Measurements from ENCODE around the gene TOMM7. TPM values are rescaled to one million over a fixed set of nuclear protein-coding genes. Genes with fewer than 3 reads are reported as not detected.

The TOMM7 gene
- total and polyA plus RNA-seq, 10 of the 15 experiments (the other 5 are each of a cell fraction or from before 2014, with no cell fraction given): 151 to 1,497 (median 322) TPM

DNA sequence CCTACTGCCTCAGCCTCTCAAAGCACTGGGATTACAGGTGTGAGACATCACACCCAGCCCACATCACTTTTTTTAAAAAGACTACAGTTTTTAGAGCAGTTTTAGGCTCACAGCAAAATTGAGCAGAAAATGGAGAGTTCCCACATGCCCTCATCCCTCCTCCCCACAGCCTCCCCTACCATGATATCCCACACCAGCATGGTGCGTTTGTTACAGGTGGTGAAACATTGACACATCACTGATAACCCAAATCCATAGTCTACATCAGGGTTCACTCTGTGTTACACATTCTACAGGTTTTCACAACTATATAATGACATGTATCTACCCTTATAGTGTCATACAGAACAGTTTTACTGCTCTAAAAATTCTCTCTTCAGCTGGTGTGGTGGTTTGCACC is 24.3 kb upstream of the TOMM7 start:
- TF ChIP-seq, protein P1, sequence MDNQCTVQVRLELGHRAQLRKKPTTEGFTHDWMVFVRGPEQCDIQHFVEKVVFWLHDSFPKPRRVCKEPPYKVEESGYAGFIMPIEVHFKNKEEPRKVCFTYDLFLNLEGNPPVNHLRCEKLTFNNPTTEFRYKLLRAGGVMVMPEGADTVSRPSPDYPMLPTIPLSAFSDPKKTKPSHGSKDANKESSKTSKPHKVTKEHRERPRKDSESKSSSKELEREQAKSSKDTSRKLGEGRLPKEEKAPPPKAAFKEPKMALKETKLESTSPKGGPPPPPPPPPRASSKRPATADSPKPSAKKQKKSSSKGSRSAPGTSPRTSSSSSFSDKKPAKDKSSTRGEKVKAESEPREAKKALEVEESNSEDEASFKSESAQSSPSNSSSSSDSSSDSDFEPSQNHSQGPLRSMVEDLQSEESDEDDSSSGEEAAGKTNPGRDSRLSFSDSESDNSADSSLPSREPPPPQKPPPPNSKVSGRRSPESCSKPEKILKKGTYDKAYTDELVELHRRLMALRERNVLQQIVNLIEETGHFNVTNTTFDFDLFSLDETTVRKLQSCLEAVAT (IDR thresholded peaks at IDR 0.05): no peak
- no peak for TF ChIP-seq NFXL1 (IDR thresholded peaks at IDR 0.05; ENCODE audit: borderline replicate concordance)
- no peak for TF ChIP-seq CBX3 (IDR thresholded peaks at IDR 0.05; ENCODE audit: borderline replicate concordance, low read depth)
- TF ChIP-seq POLR2AphosphoS2 (IDR thresholded peaks at IDR 0.05; ENCODE audit: low read depth, low read length): no peak
- no peak for TF ChIP-seq SMAD1 (IDR thresholded peaks at IDR 0.05; ENCODE audit: low read depth, partially characterized antibody)
- TF ChIP-seq ZBTB4 (CRISPR knock-in tag; IDR thresholded peaks at IDR 0.05): no peak
- no peak for TF ChIP-seq STAT1 (conservative IDR thresholded peaks at IDR 0.05)
- TF ChIP-seq BCL11A (IDR thresholded peaks at IDR 0.05; ENCODE audit: low read depth, low read length): no peak
- TF ChIP-seq ZZZ3 (IDR thresholded peaks at IDR 0.05; ENCODE audit: control insufficient read depth, insufficient read length, low read depth): no peak
- TF ChIP-seq ATF3 (IDR thresholded peaks at IDR 0.05; ENCODE audit: borderline replicate concordance, extremely low read depth, low read depth, low read length): no peak
- no peak for TF ChIP-seq RAD21 (IDR thresholded peaks at IDR 0.05; ENCODE audit: insufficient read depth, low read depth, low read length)
- Histone ChIP-seq H3K4me1 (ENCODE audit: control insufficient read depth, insufficient read depth, low read length) (no peaks in the 10 kb centered on the region), H3K36me3 (ENCODE audit: control insufficient read depth in 2 of 2, insufficient read depth in 2 of 2, low read length in 1 of 2) (no peaks in the 10 kb centered on the region), H3K9me3 (replicated peaks; ENCODE audit: control insufficient read depth, insufficient read depth, low read length) (no peaks in the 10 kb centered on the region), H3K27me3 (replicated peaks in 1 of 2; ENCODE audit: control insufficient read depth in 2 of 2, insufficient read depth in 2 of 2, low read length in 1 of 2) (no peaks in the 10 kb centered on the region), H4K20me1 (ENCODE audit: control insufficient read depth, insufficient read depth) (no peaks in the 10 kb centered on the region), H3K79me2 (ENCODE audit: control insufficient read depth, insufficient read depth, low read length) (no peaks in the 10 kb centered on the region), H3K27ac (ENCODE audit: control insufficient read depth, insufficient read depth) (no peak overlapping the region), H3K4me3 (no peak overlapping the region), H2AFZ (ENCODE audit: control insufficient read depth, low read depth, low read length) (no peak overlapping the region), H3K9ac (ENCODE audit: control insufficient read depth, insufficient read depth, low read length) (no peak overlapping the region), H3K4me2 (ENCODE audit: control insufficient read depth, insufficient read depth) (no peak overlapping the region)
- ATAC-seq (no peak), DNase-seq (ENCODE audit: low read depth, low spot score) (no peak), FAIRE-seq (no peak)
- ChIA-PET POLR2A (no interaction called here), CTCF (interaction anchor here (0.6 to 2.4 kb wide), 3 partner anchors 208 to 333 kb away, joined by 4 to 11 read pairs (median 6); no protein-coding TSS in a partner anchor), SMC1A (ENCODE audit: uncharacterized antibody, unreplicated experiment) (interaction anchor here (0.6 to 1.1 kb wide), 2 partner anchors 164 to 208 kb away, joined by 3 to 4 read pairs; no protein-coding TSS in a partner anchor), RAD21 (ENCODE audit: unreplicated experiment) (interaction anchor here (1.0 to 1.8 kb wide), 2 partner anchors 39 to 209 kb away, joined by 3 to 4 read pairs; no protein-coding TSS in a partner anchor)
- 82% methylated on average over 1 of the region's 1 CpG for WGBS (ENCODE audit: insufficient coverage, insufficient replicate concordance, low lambda C conversion rate, missing lambda C conversion rate)
- in situ Hi-C loops (cut with MboI): no loop called here
- intact Hi-C loops (cut with micrococcal nuclease; ENCODE audit: unreplicated experiment): no loop called here
- no TSS peak for BruUV-seq (replicated peaks)
